GM12878 (cell line): Measurements from ENCODE around the gene WDR64. TPM values are rescaled to one million over a fixed set of nuclear protein-coding genes. Genes with fewer than 3 reads are reported as not detected.

ENCODE experiments used
- ATAC-seq: fragments of 200-7000 bp; cut with Tn5 transposase; 3 replicates; pipeline ENCODE4 v1.9.1; 2020; ENCODE audit warnings: mild to moderate bottlenecking, moderate library complexity
- BruUV-seq: library from RNA; stranded (reverse); fragments of 400-500 nt; replicated peaks from 2 replicates; lab custom pipeline; 2021; lab: Mats Ljungman, UMichigan
- CTCF ChIA-PET: fragments of 300-600 bp; sonication (Branson Sonifier 250); formaldehyde crosslinking; extraction: SDS; loops from one replicate; lab custom pipeline; 2021; ENCODE audit warnings: inconsistent platforms; lab: Yijun Ruan, JAX
- POLR2A ChIA-PET: fragments of 350-600 bp; formaldehyde crosslinking; extraction: SDS; loops from one replicate; lab custom pipeline; 2021; ENCODE audit warnings: inconsistent platforms; lab: Charles Lee
- RAD21 ChIA-PET: fragments of 300-600 bp; sonication (Branson Sonifier 250); formaldehyde crosslinking; loops from one replicate; lab custom pipeline; 2023; ENCODE audit warnings: antibody characterized with exemption; ENCODE audit not compliant: unreplicated experiment; lab: Charles Lee
- SMC1A ChIA-PET: fragments of 300-600 bp; sonication (Branson Sonifier 250); formaldehyde crosslinking; loops from one replicate; lab custom pipeline; 2023; ENCODE audit not compliant: unreplicated experiment, uncharacterized antibody; lab: Charles Lee
- DNase-seq: peaks from one replicate; pipeline ENCODE4 v3.0.0-alpha.2; 2011; ENCODE audit warnings: low read depth, low spot score
- FAIRE-seq: peaks from 3 replicates; lab custom pipeline; 2011; peaks lifted over from hg19 to GRCh38; lab: Jason Lieb, UNC
- H2AFZ ChIP-seq: 2 replicates; pipeline ENCODE4 v1.6.0; 2011; ENCODE audit warnings: low read depth, low read length, control low read depth; ENCODE audit not compliant: control insufficient read depth
- H3K27ac ChIP-seq: 2 replicates; pipeline ENCODE4 v1.5.1; 2011; ENCODE audit warnings: control low read depth; ENCODE audit not compliant: control insufficient read depth, insufficient read depth
- H3K27me3 ChIP-seq, 2 experiments: replicated peaks in 1 of 2; 2 replicates each; pipeline versions ENCODE4 v1.6.0 to v1.6.1; 2011; ENCODE audit warnings: low read length in 1 of 2; ENCODE audit not compliant: control insufficient read depth in 2 of 2, insufficient read depth in 2 of 2
- H3K36me3 ChIP-seq, 2 experiments: 2 replicates each; pipeline ENCODE4 v1.5.1; 2011; ENCODE audit warnings: low read length in 1 of 2; ENCODE audit not compliant: control insufficient read depth in 2 of 2, insufficient read depth in 2 of 2
- H3K4me1 ChIP-seq: 2 replicates; pipeline ENCODE4 v1.6.1; 2011; ENCODE audit warnings: mild to moderate bottlenecking, low read length, moderate library complexity, mixed read lengths; ENCODE audit not compliant: control insufficient read depth, insufficient read depth
- H3K4me2 ChIP-seq: 2 replicates; pipeline ENCODE4 v1.6.0; 2011; ENCODE audit warnings: control low read depth; ENCODE audit not compliant: control insufficient read depth, insufficient read depth
- H3K4me3 ChIP-seq: fragments of 200-600 bp; sonication (generic); 2 replicates; pipeline ENCODE4 v1.5.1; 2016
- H3K79me2 ChIP-seq: 2 replicates; pipeline ENCODE4 v1.6.0; 2011; ENCODE audit warnings: low read length; ENCODE audit not compliant: control insufficient read depth, insufficient read depth
- H3K9ac ChIP-seq: 2 replicates; pipeline ENCODE4 v1.8.0; 2011; ENCODE audit warnings: low read length, control low read depth, mixed read lengths; ENCODE audit not compliant: control insufficient read depth, insufficient read depth
- H3K9me3 ChIP-seq: replicated peaks from 3 replicates; pipeline ENCODE4 v1.5.1; 2011; ENCODE audit warnings: mild to moderate bottlenecking, low read length; ENCODE audit not compliant: control insufficient read depth, insufficient read depth
- H4K20me1 ChIP-seq: 2 replicates; pipeline ENCODE4 v1.6.0; 2011; ENCODE audit not compliant: control insufficient read depth, insufficient read depth
- ATF2 ChIP-seq: IDR thresholded peaks from 2 replicates; pipeline ENCODE4 v1.6.1; 2012; ENCODE audit warnings: low read length, inconsistent platforms
- CHD2 ChIP-seq: IDR thresholded peaks from 2 replicates; pipeline ENCODE4 v1.6.1; 2011; ENCODE audit warnings: low read depth, low read length, improper control_type of control experiment, borderline replicate concordance
- IKZF2 ChIP-seq, 2 experiments: fragments of 450-650 bp; IDR thresholded peaks; 2 replicates each; pipeline ENCODE4 v1.6.1; 2017; ENCODE audit warnings: mild to moderate bottlenecking in 2 of 2, moderate library complexity in 2 of 2
- POLR2A ChIP-seq: IDR thresholded peaks from 2 replicates; pipeline ENCODE4 v1.6.1; 2011; ENCODE audit warnings: low read depth, mild to moderate bottlenecking, low read length
- RFX5 ChIP-seq: IDR thresholded peaks from 2 replicates; pipeline ENCODE4 v1.6.1; 2011; ENCODE audit warnings: low read depth, low read length, improper control_type of control experiment
- RUNX3 ChIP-seq: IDR thresholded peaks from 2 replicates; pipeline ENCODE4 v1.6.1; 2012; ENCODE audit warnings: low read length, inconsistent platforms
- SKIL ChIP-seq: fragments of 450-650 bp; IDR thresholded peaks from 2 replicates; pipeline ENCODE4 v1.6.1; 2017; ENCODE audit warnings: mild to moderate bottlenecking, low read depth, inconsistent platforms; ENCODE audit not compliant: poor library complexity, severe bottlenecking
- TCF7 ChIP-seq: IDR thresholded peaks from 2 replicates; pipeline ENCODE4 v1.6.1; 2014; ENCODE audit warnings: antibody characterized with exemption, borderline replicate concordance
- ZNF217 ChIP-seq: fragments of 450-650 bp; IDR thresholded peaks from 2 replicates; pipeline ENCODE4 v1.6.1; 2017; ENCODE audit warnings: antibody characterized with exemption, mild to moderate bottlenecking
- ZNF622 ChIP-seq: fragments of 450-650 bp; IDR thresholded peaks from 2 replicates; pipeline ENCODE4 v1.6.1; 2017; ENCODE audit warnings: mild to moderate bottlenecking, inconsistent platforms
- WGBS: methylation state at CpG from one replicate; pipeline ENCODE4 v1.1.6; 2016; ENCODE audit warnings: low lambda C conversion rate; ENCODE audit not compliant: insufficient replicate concordance, insufficient coverage; ENCODE audit errors: missing lambda C conversion rate; 5-methylcytosine and 5-hydroxymethylcytosine counted together
- in situ Hi-C: fragments of 300-500 bp; cut with MboI; formaldehyde crosslinking; loops from 9 replicates; pipeline ENCODE4 v1.14.3; 2018; ENCODE audit warnings: mixed read lengths
- intact Hi-C: fragments of 100-400 bp; cut with micrococcal nuclease; formaldehyde crosslinking; loops from one replicate; pipeline ENCODE4 v1.14.2; 2022; ENCODE audit not compliant: unreplicated experiment
- polyA plus RNA-seq, 11 experiments: library from polyadenylated mRNA; depleted of rRNA in 4 of 11; unstranded in 6 of 11; stranded (reverse) in 5 of 11; fragments of >200 nt; fragmentation: Nextera tagmentation in 4 of 11; fragmentation: Illumina TruSeq in 1 of 11; extraction: Ambion mirVana in 4 of 11; extraction: Trizol in 1 of 11; gene quantifications; 1 replicate in 1 of 11; 2 replicates in 10 of 11; pipeline versions ENCODE4 v1.2.1 to v1.2.3, GENCODE V29; 2011 to 2016; ENCODE audit warnings: inconsistent platforms in 2 of 11, missing spikeins in 2 of 11, low read depth in 1 of 11
- total RNA-seq, 4 experiments: library from RNA; depleted of rRNA in 3 of 4; stranded (reverse); fragments of >200 nt in 3 of 4; fragmentation: Illumina TruSeq in 1 of 4; extraction: Trizol in 1 of 4; gene quantifications; 2 replicates each; pipeline versions ENCODE4 v1.2.1 to v1.2.3, GENCODE V29; 2013 to 2021

WDR64 gene
- total and polyA plus RNA-seq, 10 of the 15 experiments (the other 5 are each of a cell fraction or from before 2014, with no cell fraction given): 0.01 TPM; not detected in 9

- FAIRE-seq: no peak
- Histone ChIP-seq H3K27me3 (no peaks in the 10 kb centered on the region), H3K9me3 (no peaks in the 10 kb centered on the region), H3K4me1 (peaks cover 4% of the 10 kb centered on the region; the same call in 1 of the 2 replicates), H3K4me2 (no peak overlapping the region), H2AFZ (no peak overlapping the region; the same call in 1 of the 2 replicates), H4K20me1 (no peaks in the 10 kb centered on the region), H3K36me3 (no peaks in the 10 kb centered on the region), H3K27ac (no peak overlapping the region), H3K9ac (no peak overlapping the region), H3K79me2 (no peaks in the 10 kb centered on the region), H3K4me3 (no peak overlapping the region)
- ChIA-PET SMC1A (no interaction called here), RAD21 (no interaction called here), CTCF (no interaction called here), POLR2A (no interaction called here)
- intact Hi-C loops: no loop called here
- no TSS peak for BruUV-seq
- no peak for DNase-seq
- WGBS: 10% methylated on average over 4 of the region's 4 CpGs
- TF ChIP-seq ZNF217 (no peak), CHD2 (no peak), POLR2A (no peak)
- in situ Hi-C loops: no loop called here
- ATAC-seq: no peak
Observed at GRCh38 chr1:241675983-241676382, 23.9 kb downstream of the WDR64 start.

GRCh38 chr1:241677201-241677600 lies 25.1 kb downstream of the WDR64 start:
- peak; percentile 16 for DNase-seq
- no peaks in the 10 kb centered on the region for H3K36me3 ChIP-seq
- peak overlapping the region; percentile 73 for H2AFZ ChIP-seq
- RAD21 ChIA-PET: no interaction called here
- intact Hi-C loops (no loop called here), in situ Hi-C loops (no loop called here)
- H3K27me3 ChIP-seq: no peaks in the 10 kb centered on the region
- SMC1A ChIA-PET: no interaction called here
- BruUV-seq: no TSS peak
- peaks cover 4% of the 10 kb centered on the region; the same call in 1 of the 2 replicates for H3K4me1 ChIP-seq
- H3K4me3 ChIP-seq: peak overlapping the region; percentile 30; the same call in 1 of the 2 replicates
- TF ChIP-seq TCF7: peak; percentile 84; the same call in 1 of the 2 replicates
- peak; percentile 69 for TF ChIP-seq RUNX3
- TF ChIP-seq IKZF2 (IDR thresholded peaks at IDR 0.05): 0 out of 4 replicates have a peak, but pooled peaks of 1 of the 2 experiments have one; percentile 15
- no peak for TF ChIP-seq RFX5
- TF ChIP-seq ZNF622: no peak
- TF ChIP-seq SKIL: peak; percentile 29
- TF ChIP-seq ATF2: 0 out of 2 replicates have a peak, but pooled peaks have one; percentile 22
- 42% methylated on average over 5 of the region's 5 CpGs for WGBS
- H3K9ac ChIP-seq: no peak overlapping the region; the same call in 1 of the 2 replicates
- H3K27ac ChIP-seq: no peak overlapping the region
- peak; percentile 80 for FAIRE-seq
- peak; percentile 78 for ATAC-seq
- H4K20me1 ChIP-seq: no peaks in the 10 kb centered on the region
- H3K79me2 ChIP-seq: no peaks in the 10 kb centered on the region
- POLR2A ChIA-PET: no interaction called here
- H3K9me3 ChIP-seq: no peaks in the 10 kb centered on the region
- peak overlapping the region; percentile 75 for H3K4me2 ChIP-seq
- CTCF ChIA-PET: no interaction called here
